ENCODE data around the gene DMRT3. TPM values are rescaled to one million over a fixed set of nuclear protein-coding genes. Genes with fewer than 3 reads are reported as not detected.
"Not testable (repeated sequence)": the region's sequence is repeated elsewhere in the genome, so short reads cannot be mapped to it uniquely, and the experiment has no call there.

Gene DMRT3
- polyA plus RNA-seq, 1 donor, result not detected

DNA sequence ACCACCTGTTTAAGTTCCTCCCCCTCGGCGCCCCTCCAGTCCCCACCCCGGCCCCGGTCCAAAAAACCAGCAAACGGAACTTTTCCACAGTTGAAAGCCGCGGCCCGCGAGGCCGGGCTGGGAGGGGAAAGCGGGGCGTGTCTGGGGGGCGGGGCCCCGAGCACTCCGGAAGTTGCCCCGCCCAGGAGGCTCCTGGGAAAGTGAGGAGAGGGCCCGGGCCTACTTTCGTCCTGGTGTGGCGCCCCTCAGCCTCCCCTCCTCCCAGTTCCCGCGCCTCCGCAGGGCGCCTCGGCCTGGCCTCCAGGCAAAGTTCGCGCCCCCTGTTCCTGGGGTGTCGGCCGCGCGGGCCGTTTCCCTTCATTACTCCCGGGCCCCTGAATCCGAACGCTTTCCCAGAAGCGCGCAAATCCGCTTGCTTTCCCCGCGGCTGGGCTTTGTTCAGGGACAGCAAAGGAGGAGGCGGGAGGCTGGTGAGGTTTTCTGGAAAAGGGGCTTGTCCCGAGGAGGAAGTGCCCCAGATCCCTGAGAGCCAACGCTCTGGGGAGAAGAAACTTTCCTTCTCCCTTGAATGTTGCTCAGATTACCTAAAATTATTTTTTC lies 4.5 kb upstream of the DMRT3 start:
- no peak for DNase-seq

DNA sequence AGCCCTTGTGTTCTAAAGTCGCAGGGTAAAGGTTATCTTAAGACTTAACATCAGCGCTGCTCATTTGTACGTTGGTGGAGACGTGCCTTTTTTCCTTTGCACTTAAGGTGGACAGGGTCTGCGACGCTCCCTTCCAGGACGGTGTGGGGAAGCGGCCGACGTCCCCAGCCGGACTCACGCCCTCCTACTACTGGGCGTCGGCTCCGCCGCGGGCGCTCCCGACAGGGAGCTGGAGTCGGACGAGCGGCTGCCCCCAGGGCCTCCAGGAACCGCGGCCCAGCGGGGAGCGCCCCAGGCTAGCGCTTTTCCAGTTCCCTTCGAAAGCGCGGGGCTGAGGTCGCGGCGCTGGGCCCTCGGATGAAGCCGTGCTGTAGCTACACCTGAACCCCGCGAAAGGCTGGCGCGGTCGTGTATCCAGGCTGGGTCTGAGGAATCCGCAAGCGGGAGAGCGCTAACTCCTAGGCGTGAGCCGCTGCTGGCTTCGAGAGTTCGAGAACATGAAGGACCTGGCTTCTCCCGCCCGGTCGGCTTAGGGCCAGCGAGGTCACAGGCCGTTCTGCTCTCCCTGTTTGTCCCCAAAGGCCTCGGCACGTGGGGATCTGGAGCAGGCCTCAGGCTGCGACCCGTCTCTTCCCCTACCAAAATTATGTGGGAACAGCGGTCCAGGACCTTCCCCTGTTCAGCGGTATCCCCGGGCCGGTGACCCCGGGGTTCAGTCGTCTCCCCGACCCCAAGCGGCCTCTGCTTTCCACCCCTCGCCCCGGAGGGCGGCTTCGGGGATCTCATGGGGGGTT lies 3.8 kb upstream of the DMRT3 start:
- DNase-seq, result no peak

DNA sequence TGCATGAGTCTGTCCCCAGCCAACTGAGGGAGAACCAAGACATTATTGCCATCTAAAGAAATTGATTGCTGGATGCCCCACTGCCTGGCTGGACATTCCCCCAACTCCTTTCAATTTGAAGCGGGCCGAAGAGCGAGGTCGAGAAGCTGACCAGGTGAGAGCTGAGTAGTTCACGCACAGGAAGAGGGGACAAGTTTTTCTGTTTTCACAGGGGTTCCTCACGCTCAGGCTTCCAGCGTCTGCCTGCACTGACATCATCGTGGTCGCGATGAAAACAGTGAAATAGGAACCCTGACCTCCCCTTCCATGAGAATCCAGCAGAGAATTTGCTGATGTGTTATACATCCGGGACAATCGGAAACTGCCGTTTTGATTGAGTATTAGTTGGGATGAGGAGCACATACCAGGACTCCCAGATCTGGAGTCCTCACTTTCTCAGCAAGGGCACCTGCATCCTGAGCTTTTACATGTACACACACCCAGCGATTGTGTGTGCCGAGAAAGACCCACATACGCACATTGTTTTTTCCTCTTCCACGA lies 3.1 kb upstream of the DMRT3 start:
- DNase-seq, result no peak

DNA sequence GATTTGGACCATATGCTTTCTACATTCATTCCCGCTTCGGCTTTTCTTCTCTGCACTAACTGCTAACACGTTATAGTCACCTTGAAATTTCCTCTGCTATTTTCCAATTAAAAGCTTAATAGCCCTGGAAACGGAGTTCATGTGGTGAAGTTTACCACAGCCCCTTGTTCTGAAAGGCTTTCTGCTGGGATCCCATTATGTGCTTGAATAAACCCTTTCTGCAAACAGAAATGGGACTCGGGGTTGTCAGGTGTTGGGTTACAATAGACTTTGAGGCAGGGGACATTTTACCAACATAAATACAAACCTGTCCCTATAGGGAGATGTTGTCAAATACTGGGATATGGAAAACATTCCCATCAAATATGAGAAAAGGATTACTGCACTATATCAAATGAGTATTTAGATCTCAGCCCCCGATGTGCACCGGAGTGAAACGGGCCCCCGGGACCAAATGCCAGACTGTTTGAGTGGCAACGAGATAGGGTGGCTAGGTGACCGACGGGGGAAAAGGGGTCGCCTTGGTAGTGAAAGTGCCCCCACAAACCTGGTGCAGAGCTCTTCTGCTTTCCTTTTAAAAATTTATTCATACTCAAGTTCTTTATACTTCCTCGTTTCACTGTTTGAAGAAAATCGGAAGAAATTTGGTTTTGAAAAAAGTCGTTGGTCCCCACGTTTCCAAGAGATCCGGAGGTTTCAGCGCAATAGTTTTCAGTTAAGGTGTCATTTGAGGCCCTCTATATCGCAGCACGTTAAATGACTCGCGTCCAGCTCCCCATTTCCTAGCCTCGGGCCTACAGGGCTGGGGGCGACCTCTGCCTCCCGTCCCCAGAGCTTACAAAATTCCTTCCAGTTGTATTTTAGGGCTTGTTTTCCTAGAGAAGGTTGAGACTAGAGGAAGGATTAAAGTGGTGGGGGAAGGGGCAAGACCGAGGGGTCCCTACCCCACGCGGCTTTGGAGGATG lies 2.1 kb upstream of the DMRT3 start:
- DNase-seq, result no peak

DNA sequence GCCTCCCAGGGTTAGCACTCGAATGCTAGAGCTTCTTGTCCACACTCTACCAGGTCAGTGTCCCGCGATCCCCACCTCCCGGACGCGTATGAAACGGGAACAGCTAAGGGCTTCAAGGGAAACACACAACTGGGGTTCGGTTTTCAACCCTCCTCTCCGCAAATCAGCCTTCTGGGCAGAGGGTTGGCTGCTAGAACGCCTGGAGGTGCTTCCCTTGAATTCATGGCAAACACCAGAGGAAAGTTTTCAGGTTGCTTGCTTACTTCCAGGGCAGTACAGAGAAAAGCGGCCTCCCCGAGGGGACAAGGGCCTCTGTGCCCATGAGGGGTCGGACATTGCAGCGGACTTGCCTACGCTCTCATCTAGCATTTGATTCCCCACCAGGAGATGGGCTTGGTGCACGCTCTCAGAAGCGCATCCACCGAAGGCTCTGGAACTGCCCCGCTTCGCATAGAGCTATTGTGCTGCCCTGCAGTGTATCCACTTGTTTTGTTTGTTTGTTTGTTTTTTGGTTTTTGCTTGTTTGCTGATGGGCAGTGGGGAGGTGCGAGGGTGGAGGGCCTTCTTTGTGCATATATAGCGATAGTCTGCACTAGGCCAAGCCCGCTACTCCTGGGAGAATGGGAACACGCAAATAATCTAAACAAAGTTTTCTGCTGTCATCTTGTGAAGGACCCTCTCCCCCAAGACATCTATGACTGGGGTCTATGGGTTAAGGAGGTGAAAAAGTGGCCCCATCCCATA lies 1.3 kb upstream of the DMRT3 start:
- DNase-seq, result no peak

DNA sequence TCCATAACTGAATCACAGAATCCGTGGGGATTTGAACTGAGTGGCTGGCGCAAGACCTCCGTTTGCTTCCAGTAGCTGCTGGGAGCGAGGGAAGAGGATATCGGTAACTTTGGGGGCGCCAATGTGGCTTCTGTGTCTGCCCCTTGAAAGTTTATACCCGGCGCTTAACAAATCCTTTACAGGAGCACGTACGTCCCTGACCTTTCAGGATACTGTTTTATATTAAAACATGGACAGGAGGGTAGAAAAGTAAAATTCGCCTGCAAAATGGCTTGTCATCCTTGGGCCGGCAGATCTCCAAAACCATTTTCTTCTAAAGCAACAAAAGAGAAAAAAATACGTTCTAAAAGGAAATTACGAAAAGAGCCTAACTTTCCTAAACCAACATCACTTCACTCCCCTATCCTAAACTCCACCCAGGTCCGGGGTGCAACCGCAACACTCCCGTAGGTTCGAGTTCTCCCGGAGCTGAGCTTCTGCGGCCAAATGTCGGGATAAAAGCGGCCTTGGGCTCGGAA lies 656 bp upstream of the DMRT3 start:
- DNase-seq, result no peak

DNA sequence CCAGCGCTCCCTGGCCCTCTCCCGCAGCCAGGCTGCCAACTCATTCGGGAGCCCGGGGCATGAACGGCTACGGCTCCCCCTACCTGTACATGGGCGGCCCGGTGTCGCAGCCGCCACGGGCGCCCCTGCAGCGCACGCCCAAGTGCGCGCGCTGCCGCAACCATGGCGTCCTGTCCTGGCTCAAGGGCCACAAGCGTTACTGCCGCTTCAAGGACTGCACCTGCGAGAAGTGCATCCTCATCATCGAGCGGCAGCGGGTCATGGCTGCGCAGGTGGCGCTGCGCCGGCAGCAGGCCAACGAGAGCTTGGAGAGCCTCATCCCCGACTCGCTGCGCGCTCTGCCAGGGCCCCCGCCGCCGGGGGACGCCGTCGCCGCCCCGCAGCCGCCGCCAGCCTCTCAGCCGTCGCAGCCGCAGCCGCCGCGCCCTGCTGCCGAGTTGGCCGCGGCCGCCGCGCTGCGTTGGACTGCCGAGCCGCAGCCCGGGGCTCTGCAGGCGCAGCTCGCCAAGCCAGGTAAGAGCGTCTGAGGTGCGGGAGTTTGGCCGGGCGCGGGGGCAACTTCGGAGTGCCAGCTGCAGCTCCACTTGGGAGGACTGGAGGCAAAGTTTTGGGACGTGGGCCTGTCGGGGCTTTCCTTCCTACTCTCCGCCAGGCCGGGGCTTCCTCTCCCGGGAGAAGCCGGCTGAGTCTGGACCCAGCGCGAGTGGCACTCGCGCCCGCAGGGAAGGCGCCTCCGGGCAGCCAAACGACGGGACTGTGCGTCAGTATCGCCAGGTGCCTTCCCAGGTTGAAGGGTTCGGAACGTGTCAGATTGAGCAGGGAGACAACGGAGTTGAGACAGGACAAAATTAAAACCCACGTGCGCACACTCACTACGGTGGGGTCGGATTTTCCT lies 735 bp downstream of the DMRT3 start:
- no peak for DNase-seq

DNA sequence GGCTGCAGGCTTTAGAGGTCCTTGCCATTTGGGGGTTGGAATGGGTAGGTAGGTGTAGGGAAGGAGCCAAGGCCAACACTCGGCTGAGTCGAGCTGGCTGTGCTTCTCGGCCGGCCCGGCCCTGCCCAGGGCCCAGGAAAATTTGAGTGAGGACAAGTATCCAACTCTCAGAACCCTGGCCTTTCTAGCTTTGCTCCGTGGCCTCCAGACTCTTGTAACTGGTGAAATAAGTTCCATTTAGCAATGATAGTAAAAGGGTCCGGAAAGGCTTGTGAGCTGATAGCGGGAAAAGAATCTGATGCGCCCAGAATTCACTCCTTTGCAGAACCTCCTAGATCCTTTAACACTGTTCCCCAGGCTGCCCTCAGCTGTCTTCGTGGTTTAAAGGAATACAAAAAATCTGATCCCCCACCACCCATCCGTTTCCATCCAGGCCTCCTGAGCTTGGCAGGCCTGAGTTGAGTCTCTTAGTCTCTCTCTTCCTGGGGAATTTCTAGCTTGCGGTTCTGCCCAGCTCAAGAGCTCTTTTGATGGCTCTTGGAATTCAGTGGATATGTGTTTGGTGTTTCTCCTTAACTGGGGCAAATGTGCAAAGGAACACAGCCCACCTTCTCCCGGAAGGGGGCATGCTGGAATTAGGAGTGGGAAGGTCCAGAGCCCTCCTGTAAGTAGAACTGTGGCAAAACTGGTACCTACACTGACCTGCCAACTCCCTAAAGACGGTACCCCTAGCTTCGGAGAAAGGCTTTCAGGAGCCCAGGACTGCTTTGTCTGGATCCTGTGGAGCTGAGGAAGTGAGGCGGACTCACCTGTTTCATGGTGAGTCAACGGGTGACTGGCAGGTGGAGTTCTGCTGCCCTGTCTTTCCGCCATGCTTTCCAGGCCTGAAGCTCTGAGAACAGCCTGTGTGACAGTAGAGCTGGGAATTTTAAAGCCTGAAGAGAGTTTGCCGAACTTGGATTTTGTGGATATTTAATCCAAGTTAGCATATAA lies 1.7 kb downstream of the DMRT3 start:
- no peak for DNase-seq

DNA sequence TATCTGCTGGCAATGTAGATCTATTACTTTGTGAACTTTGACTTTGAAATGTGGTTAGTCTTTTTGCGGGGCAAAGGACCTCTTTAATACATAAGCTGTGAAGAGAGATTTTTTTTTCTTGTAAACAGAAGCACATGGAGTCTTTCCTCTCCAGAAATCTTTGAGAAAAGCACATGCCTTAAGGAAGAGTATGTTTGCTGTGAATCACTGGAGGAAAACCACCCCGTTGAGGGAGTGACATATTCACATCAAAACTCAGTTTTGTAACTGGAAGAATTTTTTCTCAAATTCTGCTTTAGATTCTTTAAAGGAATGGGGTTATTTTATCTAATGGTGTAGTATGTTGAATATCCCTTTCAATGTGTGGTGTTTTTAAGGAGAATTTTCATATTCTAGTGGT lies 3.5 kb downstream of the DMRT3 start:
- DNase-seq, result no peak

DNA sequence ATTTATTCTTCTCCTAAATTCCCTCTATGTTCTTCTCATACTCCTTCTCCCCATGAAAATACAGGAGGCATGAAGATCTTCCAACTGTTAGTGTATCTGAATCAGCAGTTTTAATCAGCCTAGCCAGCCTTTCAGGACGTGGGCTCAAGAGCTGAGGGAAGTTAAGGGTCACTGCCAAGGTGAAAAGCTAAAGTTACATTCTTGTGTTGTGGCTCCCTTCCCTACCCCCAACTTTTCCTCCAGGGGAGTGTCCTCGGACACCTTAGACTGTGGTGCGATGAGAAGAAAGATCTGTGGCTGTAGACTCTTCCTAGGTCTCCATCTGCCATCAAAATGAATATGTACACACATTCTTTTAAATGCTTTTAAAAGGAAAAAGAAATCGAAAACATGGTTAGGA lies 4.2 kb downstream of the DMRT3 start:
- DNase-seq, result no peak

DNA sequence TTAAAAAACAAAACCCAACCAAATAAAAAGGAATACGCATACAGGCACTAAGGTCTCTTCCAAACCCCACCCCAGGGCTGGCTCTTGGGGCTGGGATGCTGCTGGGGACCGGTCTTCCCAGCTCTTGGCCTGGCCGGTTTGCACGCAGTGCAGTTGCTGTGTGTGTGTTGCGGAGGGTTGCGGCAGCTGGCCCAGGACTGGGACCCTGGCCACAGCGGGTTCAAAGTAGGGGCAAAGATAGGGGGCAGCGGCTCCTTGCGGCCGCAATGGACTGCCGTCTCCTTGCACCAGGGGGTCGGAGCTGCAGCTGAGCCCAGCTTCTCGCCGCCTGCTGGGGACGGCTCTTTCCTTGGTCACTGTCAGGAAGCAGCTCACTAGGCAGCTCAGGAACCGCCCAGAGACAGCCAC lies 5.0 kb downstream of the DMRT3 start:
- DNase-seq, result no peak

DNA sequence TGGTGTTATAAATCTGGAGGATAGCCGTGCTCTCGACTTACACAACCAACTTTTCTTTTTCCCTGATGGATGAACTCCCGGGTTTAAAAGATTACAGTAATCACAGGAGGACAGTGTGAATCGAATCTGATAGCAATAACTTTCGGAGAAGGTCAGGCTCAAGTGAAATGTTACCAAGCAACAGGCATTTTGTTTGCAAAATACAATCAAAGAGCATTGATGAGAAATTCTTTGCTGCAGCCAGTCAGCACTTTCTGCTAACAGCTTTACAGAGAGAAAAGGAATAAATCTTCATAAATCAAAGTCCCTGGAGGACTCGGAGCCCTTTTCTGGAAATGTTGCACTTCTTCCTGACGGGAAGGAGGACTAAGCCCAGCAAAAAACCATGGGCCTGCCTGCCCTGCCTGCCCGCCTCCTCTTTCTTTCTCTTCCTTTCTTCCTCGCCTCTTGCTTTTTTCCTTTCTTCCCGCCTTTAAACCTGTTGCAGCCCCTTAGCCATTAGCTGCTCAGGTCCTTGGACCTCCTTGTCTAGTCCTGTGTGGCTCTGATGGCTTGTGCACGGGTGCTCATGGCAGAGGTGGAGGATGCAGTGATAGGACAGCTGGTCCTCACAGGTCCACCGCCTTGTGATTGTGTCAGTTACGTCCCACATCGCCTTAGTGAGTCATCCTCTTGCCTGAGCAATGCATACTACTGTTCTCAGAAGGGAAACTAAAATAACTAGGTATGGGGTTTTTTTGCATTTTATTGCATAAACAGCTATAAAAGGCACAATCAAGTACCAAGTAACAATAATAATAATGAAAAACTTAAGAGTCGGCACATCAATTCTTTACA lies 6.2 kb downstream of the DMRT3 start:
- no peak for DNase-seq

DNA sequence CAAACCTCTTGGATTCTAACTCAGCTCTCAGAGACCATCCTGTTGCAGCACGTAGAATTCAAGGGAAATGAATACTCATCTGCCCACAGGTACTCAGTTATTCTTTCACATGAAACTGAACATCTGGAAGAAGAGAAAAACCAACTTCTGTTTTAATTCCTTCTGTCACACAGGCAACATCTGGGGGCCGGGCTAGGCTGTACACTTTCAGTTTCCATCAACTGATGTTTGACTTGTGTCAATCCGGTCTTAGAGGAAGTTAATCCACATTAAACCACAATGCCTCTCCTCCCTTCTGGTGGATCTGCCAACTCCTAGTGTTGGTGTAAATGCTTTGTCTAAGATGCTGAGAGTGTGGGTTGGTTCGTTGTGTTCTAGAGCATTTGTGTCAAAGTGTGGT lies 17.6 kb downstream of the DMRT3 start:
- DNase-seq, result no peak

DNA sequence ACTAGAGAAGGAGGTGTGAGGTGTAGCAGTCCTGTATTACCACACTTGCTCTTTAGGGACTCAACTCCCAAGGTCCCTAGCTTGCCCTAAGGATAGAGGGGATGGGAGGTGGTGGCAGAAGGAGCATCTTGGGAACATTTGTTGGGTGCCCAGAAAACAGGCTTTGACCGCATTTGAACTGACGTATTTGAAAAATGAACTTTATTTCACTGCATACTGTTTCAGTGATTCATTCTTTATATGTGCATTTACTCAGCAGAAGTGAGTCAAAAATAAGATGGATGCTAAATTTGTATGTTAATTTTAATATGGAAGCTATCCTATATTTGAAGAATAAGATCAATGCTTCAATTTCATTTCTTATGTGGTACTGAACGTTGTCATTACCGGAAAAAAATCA lies 18.7 kb downstream of the DMRT3 start:
- DNase-seq, result no peak

DNA sequence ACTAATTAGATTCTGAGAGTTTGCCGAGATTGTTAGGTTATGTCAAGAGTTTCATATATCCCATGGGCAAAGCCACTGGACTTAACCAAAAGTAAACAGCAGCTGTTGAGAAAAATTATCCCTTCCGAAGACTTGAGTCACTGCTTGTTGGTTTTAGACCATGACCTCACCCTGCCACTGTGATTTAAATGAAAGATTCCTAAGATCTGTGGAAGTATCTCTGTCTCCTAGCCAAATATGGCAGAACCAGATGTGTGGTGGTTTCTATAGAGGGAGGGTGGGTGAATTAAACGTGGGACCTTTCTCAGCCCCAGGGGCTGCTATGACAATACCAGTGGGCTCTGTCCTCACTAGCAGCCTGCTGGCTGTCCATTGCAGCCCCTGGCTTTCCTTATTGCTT lies 19.3 kb downstream of the DMRT3 start:
- DNase-seq, result no peak

DNA sequence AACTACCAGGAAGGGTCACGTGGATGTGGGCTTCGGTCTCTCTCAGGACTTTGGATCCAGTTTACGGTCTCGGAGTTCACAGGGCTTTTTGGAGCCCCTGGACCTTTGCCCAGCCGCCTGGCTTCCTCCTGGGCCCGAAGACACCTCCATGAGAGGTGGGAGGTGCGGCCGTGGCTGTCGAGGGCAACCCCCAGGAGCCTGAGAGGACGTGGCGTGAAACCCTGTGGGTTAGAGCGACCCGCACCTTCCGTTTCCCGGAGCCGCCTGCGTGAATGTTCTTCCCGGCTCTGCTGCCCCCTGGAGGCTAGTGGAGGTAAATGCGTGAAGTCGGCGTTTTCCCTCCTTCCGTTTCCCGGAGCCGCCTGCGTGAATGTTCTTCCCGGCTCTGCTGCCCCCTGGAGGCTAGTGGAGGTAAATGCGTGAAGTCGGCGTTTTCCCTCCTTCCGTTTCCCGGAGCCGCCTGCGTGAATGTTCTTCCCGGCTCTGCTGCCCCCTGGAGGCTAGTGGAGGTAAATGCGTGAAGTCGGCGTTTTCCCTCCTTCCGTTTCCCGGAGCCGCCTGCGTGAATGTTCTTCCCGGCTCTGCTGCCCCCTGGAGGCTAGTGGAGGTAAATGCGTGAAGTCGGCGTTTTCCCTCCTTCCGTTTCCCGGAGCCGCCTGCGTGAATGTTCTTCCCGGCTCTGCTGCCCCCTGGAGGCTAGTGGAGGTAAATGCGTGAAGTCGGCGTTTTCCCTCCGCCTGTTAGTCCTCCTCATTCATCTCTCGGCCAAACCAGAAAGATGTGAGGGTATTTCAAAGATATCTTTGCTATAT lies 22.1 kb downstream of the DMRT3 start:
- DNase-seq, result not testable (repeated sequence)

DNA sequence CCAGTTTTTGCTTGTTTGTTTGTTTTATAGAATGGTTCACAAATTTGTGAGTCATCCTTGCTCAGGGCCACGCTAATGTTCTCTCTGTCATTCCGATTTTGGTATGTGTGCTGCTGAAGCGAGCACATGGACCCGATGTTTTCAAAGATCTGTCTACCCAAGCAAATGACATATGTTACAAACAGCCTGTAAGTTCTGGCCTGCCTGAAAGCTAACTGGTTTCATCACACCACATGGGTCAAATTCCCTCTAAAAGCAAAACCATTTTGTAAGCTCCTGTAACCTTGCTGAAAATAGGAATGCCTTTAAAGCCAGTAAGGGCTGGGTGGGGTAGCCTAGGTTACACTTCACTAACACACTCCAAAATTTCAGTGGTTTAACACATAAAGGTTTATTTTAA lies 25.4 kb downstream of the DMRT3 start:
- no peak for DNase-seq

DNA sequence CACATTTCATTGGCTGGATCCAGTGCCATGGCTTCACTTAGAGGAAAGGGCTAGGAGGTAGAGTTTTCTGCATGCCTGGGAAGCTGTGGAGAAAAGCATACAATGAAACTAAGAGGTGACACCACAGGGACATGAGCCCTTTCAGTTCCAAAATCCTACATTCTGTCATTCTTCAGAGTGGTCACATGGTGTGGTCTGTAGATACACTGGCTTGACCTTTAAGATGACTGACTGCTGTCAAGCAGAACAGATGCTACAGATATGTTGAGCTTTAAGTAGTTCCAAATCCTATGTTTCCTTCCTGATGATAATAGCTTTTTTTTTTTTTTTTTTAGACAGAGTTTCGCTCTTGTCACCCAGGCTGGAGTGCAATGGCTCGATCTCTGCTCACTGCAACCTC lies 26.2 kb downstream of the DMRT3 start:
- DNase-seq, result no peak

Measured in hindlimb muscle (tissue), 1 donor.